ENCODE results near the gene CELF2.
"Not testable (repeated sequence)": the region's sequence is repeated elsewhere in the genome, so short reads cannot be mapped to it uniquely, and the experiment has no call there.

Gene CELF2

GRCh38 chr10:11344550-11344949, 326.9 kb downstream of the CELF2 start:
- no peak for DNase-seq (ENCODE audit: low spot score)

GRCh38 chr10:11345224-11346054, 327.8 kb downstream of the CELF2 start:
- DNase-seq (ENCODE audit: low spot score), result no peak

GRCh38 chr10:11347580-11347979, 329.9 kb downstream of the CELF2 start:
- not testable (repeated sequence) for DNase-seq (ENCODE audit: low spot score)

- DNase-seq (ENCODE audit: low spot score), result no peak
Observed at GRCh38 chr10:11351801-11352200, 334.1 kb downstream of the CELF2 start.

- DNase-seq (ENCODE audit: low spot score), result no peak
Observed at GRCh38 chr10:11353006-11353896, 335.6 kb downstream of the CELF2 start.

- no peak for DNase-seq (ENCODE audit: low spot score)
Observed at GRCh38 chr10:11354823-11355222, 337.2 kb downstream of the CELF2 start.

GRCh38 chr10:11355592-11355991, 337.9 kb downstream of the CELF2 start:
- no peak for DNase-seq (ENCODE audit: low spot score)

GRCh38 chr10:11357439-11357838, 339.8 kb downstream of the CELF2 start:
- no peak for DNase-seq (ENCODE audit: low spot score)

GRCh38 chr10:11358011-11358410, 340.3 kb downstream of the CELF2 start:
- DNase-seq (ENCODE audit: low spot score), result no peak

GRCh38 chr10:11358923-11359575, 341.4 kb downstream of the CELF2 start:
- no peak for DNase-seq (ENCODE audit: low spot score)

GRCh38 chr10:11359869-11360268, 342.2 kb downstream of the CELF2 start:
- DNase-seq (ENCODE audit: low spot score), result no peak

- DNase-seq (ENCODE audit: low spot score), result no peak
Observed at GRCh38 chr10:11363497-11363896, 345.8 kb downstream of the CELF2 start.

- DNase-seq (ENCODE audit: low spot score), result no peak
Observed at GRCh38 chr10:11364241-11364640, 346.6 kb downstream of the CELF2 start.

- DNase-seq (ENCODE audit: low spot score), result not testable (repeated sequence)
Observed at GRCh38 chr10:11366889-11367288, 349.2 kb downstream of the CELF2 start.

- DNase-seq (ENCODE audit: low spot score), result no peak
Observed at GRCh38 chr10:11367505-11367904, 349.8 kb downstream of the CELF2 start.

- DNase-seq (ENCODE audit: low spot score), result no peak
Observed at GRCh38 chr10:11373717-11374171, 356.1 kb downstream of the CELF2 start.

GRCh38 chr10:11377267-11377666, 359.6 kb downstream of the CELF2 start:
- DNase-seq (ENCODE audit: low spot score), result no peak

- no peak for DNase-seq (ENCODE audit: low spot score)
Observed at GRCh38 chr10:11378835-11379234, 361.2 kb downstream of the CELF2 start.

GRCh38 chr10:11379771-11380170, 362.1 kb downstream of the CELF2 start:
- DNase-seq (ENCODE audit: low spot score), result no peak

GRCh38 chr10:11381023-11381422, 363.4 kb downstream of the CELF2 start:
- no peak for DNase-seq (ENCODE audit: low spot score)

- DNase-seq (ENCODE audit: low spot score), result no peak
Observed at GRCh38 chr10:11381511-11381910, 363.8 kb downstream of the CELF2 start.

- DNase-seq (ENCODE audit: low spot score), result no peak
Observed at GRCh38 chr10:11382187-11382586, 364.5 kb downstream of the CELF2 start.
